Mucosa of gallbladder (tissue), 1 donor: Measurements from ENCODE around the gene BRI3. TPM values are rescaled to one million over a fixed set of nuclear protein-coding genes. Genes with fewer than 3 reads are reported as not detected.

Experiments
- DNase-seq: peaks from one replicate; pipeline ENCODE4 v3.0.0-alpha.2; 2020; ENCODE audit warnings: low spot score
- total RNA-seq: library from RNA; stranded (reverse); gene quantifications from one replicate; pipeline ENCODE4 v1.2.1, GENCODE V29; 2021
- donor health status: DM: no; HTN: no; CAD: no.

The BRI3 gene
- 198 TPM for total RNA-seq

- peak; percentile 93 for DNase-seq
Measured at GRCh38 chr7:98280791-98281756, at the start of gene BRI3. TSS of gene BRI3 (plus strand) at chr7:98281686. CDS start at chr7:98281796, 110 bp downstream.

GRCh38 chr7:98232263-98232585 lies 49.3 kb upstream of the BRI3 start:
- DNase-seq: no peak

- no peak for DNase-seq
Measured at GRCh38 chr7:98232799-98233198, 48.7 kb upstream of the BRI3 start.

- DNase-seq: no peak
Measured at GRCh38 chr7:98233219-98234070, 48.0 kb upstream of the BRI3 start.

- no peak for DNase-seq
Measured at GRCh38 chr7:98234429-98235147, 46.9 kb upstream of the BRI3 start.

- no peak for DNase-seq
Measured at GRCh38 chr7:98235901-98236300, 45.6 kb upstream of the BRI3 start.

GRCh38 chr7:98236355-98237185 lies 44.9 kb upstream of the BRI3 start:
- no peak for DNase-seq

- DNase-seq: no peak
Measured at GRCh38 chr7:98238076-98238475, 43.4 kb upstream of the BRI3 start.

DNA sequence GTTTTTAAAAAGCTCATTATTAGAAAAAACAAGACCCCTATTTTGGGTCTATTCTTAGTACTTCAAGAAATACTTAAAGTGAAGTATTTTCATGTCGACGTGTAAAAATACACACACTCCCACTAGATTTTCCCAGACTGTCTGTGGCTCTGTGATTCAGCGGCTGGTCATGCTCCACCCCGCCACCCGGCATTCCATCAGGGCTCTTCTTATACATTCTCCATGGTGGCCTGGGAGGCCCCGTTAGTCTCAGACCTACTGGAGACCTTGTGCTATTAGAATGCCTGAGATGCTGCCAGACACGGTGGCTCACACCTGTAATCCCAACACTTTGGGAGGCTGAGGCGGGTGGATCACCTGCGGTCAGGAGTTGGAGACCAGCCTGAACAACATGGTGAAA lies 42.5 kb upstream of the BRI3 start:
- no peak for DNase-seq

DNA sequence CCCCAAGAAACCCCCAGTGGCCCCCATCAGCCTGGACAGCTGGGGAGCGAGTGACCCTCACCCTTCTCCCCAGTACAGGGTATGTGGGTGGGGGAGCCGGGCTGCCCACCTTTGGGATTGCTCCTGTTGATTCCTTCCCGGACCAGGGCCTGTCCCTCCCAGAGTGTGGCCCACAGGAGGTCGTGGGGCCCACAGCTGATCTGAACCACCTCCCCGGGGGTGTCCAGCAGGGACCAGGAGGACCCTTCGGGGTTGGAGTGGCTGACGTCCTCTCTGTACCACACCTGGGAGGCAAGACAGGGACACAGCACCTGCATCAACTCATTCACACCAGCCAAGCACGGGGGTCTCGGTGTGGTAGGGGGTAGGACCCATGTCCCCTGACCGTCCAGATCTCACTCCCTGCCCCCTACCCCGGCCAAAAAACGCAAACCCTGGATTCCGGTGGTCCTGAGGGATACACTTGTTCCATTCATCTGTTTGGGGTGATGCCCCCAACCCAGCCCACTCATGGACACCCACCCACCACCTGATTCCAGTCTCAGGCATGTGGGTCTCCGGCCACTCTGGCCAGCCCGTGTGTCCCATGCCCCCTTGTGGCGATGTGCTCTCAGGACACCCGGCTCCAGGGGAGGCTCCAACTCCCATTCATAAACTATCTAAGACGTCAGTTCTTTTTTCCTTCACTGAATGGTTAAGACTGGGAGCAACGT lies 40.4 kb upstream of the BRI3 start:
- no peak for DNase-seq

DNA sequence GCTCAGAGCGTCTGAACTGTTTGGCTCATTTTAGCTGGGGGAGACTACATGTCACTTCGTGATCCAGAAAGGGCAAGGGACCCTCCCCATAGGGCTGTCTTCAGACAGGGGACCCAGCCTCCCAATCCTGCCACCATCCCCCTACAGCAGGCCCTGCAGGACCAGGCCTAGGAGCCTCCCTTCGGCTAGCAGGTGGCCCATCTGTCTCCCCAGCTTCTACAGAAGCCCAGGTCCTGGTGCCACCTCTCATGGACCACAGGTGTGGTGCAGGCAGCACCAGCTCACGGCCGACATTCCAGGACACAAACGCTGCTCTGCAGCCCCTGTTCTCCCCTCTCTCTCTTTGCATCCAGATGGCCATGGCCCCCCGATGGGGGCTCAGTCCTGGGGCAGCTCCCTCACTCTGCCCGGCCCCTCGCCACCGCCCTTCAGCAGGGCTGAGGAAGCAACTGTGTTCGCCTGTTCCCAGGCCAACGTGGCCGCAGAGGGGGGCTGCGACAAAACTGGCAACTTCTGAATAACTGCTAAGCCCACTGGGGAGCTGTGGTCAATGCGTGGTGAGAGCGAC lies 39.7 kb upstream of the BRI3 start:
- DNase-seq: no peak

- no peak for DNase-seq
Measured at GRCh38 chr7:98242342-98242741, 39.1 kb upstream of the BRI3 start.

DNA sequence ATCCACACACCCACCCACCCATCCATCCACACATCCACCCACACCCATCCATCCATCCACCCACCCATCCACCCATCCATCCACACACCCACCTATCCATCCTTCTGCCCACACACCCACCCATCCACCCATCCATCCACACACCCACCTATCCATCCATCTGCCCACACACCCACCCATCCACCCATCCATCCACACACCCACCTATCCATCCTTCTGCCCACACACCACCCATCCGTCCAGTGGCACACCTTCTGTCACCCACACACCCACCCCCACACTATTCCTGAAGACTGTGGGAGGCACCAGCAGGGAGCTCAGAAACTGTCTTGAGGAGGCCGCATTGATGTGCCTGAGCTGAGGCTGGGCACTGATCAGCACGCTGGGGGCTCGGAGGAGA lies 38.6 kb upstream of the BRI3 start:
- no peak for DNase-seq

GRCh38 chr7:98244871-98245270 lies 36.6 kb upstream of the BRI3 start:
- DNase-seq: no peak

GRCh38 chr7:98248156-98248555 lies 33.3 kb upstream of the BRI3 start:
- no peak for DNase-seq

- no peak for DNase-seq
Measured at GRCh38 chr7:98249106-98249505, 32.4 kb upstream of the BRI3 start.

DNA sequence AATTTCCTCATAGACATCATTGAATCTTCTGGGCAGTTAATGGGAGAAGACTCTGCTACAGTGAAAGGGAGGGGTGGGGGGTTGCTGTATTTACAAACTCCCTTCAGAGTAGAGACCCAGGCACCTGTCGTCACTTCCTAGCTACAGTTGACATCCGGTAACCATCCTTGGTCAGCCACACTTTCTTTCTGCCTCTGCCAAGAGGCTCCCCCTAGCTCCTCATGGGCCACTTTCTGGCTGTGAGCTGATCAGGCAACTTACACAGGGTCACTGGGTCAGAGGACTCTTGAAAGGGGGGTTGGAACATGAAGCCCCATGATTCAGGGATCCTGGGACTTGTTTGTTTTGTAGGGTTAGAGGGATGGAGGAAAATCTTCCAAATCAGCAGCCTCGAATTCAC lies 30.7 kb upstream of the BRI3 start:
- DNase-seq: no peak

- no peak for DNase-seq
Measured at GRCh38 chr7:98251231-98251600, 30.3 kb upstream of the BRI3 start.

DNA sequence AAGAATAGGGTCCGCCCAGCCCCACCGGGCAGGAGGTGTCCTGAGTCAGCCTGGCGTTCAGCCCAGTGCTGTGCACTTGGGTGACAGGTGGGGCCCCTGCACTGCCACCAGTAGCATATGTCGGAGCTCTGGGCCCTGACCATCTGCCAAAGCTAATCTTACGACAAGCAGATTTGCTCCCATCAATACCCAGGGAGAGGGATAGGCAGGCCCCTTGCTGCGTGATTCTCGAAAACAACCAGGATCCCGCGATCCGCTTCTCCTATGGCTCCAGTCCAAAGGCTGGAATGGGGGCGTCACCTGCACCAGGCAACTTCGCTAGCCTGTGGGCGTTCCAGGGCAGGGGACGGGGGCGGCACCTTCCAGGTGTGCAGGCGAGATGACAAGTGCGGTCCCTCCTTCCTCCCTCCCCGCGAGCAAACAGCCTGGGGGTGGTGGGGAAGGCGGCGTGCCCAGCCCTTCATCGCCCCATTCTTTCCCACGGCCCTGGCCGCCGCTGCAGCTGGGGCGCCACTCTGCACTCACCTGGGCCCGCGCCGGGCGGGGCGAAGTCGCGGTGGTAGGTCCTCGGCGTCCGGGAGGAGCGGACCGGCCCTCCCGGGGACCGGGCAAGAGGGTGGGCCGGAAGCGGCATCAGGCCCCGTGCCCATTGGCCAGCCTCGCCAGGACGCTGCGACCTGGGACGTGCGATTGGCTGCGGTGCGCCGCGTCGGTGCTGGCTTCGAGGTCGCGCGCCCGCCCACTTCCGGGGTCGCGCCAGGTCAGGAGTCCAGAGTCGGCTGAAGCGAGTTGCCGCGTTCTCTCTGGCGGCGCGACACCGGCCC lies 29.7 kb upstream of the BRI3 start, which contains the start of gene TECPR1:
TECPR1 (minus strand) TSS at position 632 of the 824 bp plus-strand sequence. CDS start 6,086 bp downstream, outside the sequence.
- peak; percentile 95 for DNase-seq
